Gastroesophageal sphincter (tissue), 4 donors: Measurements from ENCODE around the gene LRP6. TPM values are rescaled to one million over a fixed set of nuclear protein-coding genes. Genes with fewer than 3 reads are reported as not detected.

Source experiments
- ATAC-seq: fragments of 150-250 bp; one replicate; pipeline ENCODE4 v1.9.1; 2016; ENCODE audit warnings: mild to moderate bottlenecking, moderate library complexity
- H3K27ac ChIP-seq, 4 donors: fragments of 200-600 bp; sonication (generic) in 3 of 4; 1 replicate in 3 of 4; 2 replicates in 1 of 4; pipeline ENCODE4 v1.5.1; 2016 to 2019
- H3K27me3 ChIP-seq: fragments of 200-600 bp; sonication (generic); one replicate; pipeline ENCODE4 v1.5.1; 2019
- H3K36me3 ChIP-seq, 2 donors: fragments of 200-600 bp; sonication (generic); one replicate each; pipeline ENCODE4 v1.5.1; 2019; ENCODE audit warnings: control low read depth in 1 of 2
- H3K4me1 ChIP-seq, 3 donors: fragments of 200-600 bp; sonication (generic); 1 replicate in 2 of 3; 2 replicates in 1 of 3; pipeline ENCODE4 v1.5.1; 2016 to 2019; ENCODE audit warnings: control low read depth in 2 of 3
- H3K4me3 ChIP-seq, 2 donors: fragments of 200-600 bp; sonication (generic); one replicate each; pipeline ENCODE4 v1.5.1; 2019; ENCODE audit warnings: mild to moderate bottlenecking in 1 of 2, moderate library complexity in 1 of 2
- H3K9me3 ChIP-seq, 3 donors: fragments of 200-600 bp; sonication (generic); one replicate each; pipeline ENCODE4 v1.5.1; 2017 to 2019; ENCODE audit warnings: control low read depth in 2 of 3
- EP300 ChIP-seq: sonication (generic); formaldehyde crosslinking; IDR thresholded peaks from one replicate; pipeline ENCODE4 v1.6.1; 2017; ENCODE audit warnings: antibody characterized with exemption, mild to moderate bottlenecking
- POLR2A ChIP-seq, 2 donors: fragments of 450-650 bp; IDR thresholded peaks; one replicate each; pipeline ENCODE4 v1.6.1; 2017; ENCODE audit warnings: antibody characterized with exemption in 2 of 2, mild to moderate bottlenecking in 2 of 2, moderate library complexity in 1 of 2
- POLR2AphosphoS5 ChIP-seq: sonication (generic); formaldehyde crosslinking; IDR thresholded peaks from one replicate; pipeline ENCODE4 v1.6.1; 2017; ENCODE audit warnings: antibody characterized with exemption
- WGBS, 2 donors: methylation state at CpG; one replicate each; pipeline ENCODE4 v1.1.5; 2018; ENCODE audit warnings: low coverage in 1 of 2; 5-methylcytosine and 5-hydroxymethylcytosine counted together
- total RNA-seq, 4 donors: library from RNA; depleted of rRNA; stranded (reverse); fragments of >200 nt; gene quantifications; one replicate each; pipeline ENCODE4 v1.1.0, GENCODE V29; 2016
- TF ChIP-seq, protein P1 (sequence below), 4 experiments: fragments of 200-600 bp in 2 of 4; fragments of 450-650 bp in 2 of 4; sonication (generic) in 1 of 4; IDR thresholded peaks; one replicate each; pipeline ENCODE4 v1.5.1; 2017 to 2019; ENCODE audit warnings: antibody characterized with exemption in 4 of 4, mild to moderate bottlenecking in 2 of 4, moderate library complexity in 2 of 4

Gene LRP6
- total RNA-seq, 4 donors from 2014 or later = 34.5 to 58.5 (median 42.6) TPM

DNA sequence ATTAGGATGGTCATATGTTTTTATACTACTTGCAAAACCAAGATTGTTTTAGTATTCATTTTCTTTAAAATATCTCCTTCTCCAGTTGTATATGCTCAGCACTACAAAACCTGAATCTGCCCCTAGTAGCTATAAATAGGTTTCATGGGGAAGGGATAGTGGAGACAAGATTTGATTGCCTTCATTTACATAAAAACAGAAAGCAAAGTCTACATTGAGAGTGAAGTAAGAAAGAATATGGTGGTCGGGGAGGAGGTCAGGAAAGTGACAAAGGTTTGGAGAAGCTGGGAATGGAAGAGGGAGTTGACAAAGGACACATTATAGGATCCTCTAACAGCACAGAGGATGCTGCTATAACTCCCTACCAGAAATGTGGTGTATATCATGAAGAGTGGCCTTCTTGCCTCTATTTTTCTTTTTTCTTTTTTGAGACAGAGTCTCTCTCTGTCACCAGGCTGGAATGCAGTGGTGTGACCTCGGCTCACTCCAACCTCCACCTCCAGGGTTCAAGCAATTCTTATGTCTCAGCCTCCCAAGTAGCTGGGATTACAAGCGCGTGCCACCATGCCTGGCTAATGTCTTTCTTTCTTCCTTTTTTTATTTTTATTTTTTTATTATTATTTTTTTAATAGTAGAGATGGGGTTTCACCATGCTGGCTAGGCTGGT lies 6.6 kb upstream of the LRP6 start:
- Histone ChIP-seq H3K27me3 (no peaks in the 10 kb centered on the region), H3K4me3 (no peak overlapping the region), H3K27ac (no peak overlapping the region), H3K36me3 (no peaks in the 10 kb centered on the region), H3K9me3 (peaks cover 0 to 8% (median 0%) of the 10 kb centered on the region in 3 donors), H3K4me1 (no peaks in the 10 kb centered on the region)
- WGBS, 2 donors = 70 to 91% methylated on average over 4 of the region's 4 CpGs
- TF ChIP-seq POLR2A (IDR thresholded peaks at IDR 0.05) (no peak), EP300 (no peak), POLR2AphosphoS5 (no peak)
- TF ChIP-seq, protein P1, sequence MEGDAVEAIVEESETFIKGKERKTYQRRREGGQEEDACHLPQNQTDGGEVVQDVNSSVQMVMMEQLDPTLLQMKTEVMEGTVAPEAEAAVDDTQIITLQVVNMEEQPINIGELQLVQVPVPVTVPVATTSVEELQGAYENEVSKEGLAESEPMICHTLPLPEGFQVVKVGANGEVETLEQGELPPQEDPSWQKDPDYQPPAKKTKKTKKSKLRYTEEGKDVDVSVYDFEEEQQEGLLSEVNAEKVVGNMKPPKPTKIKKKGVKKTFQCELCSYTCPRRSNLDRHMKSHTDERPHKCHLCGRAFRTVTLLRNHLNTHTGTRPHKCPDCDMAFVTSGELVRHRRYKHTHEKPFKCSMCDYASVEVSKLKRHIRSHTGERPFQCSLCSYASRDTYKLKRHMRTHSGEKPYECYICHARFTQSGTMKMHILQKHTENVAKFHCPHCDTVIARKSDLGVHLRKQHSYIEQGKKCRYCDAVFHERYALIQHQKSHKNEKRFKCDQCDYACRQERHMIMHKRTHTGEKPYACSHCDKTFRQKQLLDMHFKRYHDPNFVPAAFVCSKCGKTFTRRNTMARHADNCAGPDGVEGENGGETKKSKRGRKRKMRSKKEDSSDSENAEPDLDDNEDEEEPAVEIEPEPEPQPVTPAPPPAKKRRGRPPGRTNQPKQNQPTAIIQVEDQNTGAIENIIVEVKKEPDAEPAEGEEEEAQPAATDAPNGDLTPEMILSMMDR (IDR thresholded peaks at IDR 0.05) = no peak
- ATAC-seq = no peak

- H3K27ac ChIP-seq = no peak overlapping the region
- no peaks in the 10 kb centered on the region for H3K27me3 ChIP-seq
- TF ChIP-seq POLR2AphosphoS5 = no peak
- TF ChIP-seq EP300 = no peak
- TF ChIP-seq, protein P1 (IDR thresholded peaks at IDR 0.05) = no peak
- no peak for TF ChIP-seq POLR2A (IDR thresholded peaks at IDR 0.05)
- ATAC-seq = no peak
- H3K4me1 ChIP-seq = peaks cover 0 to 2% (median 0%) of the 10 kb centered on the region in 3 donors
- peaks cover 0 to 8% (median 0%) of the 10 kb centered on the region in 3 donors for H3K9me3 ChIP-seq
- H3K36me3 ChIP-seq = no peaks in the 10 kb centered on the region
- H3K4me3 ChIP-seq = no peak overlapping the region
Measured at GRCh38 chr12:12272869-12273268, 6.0 kb upstream of the LRP6 start.

DNA sequence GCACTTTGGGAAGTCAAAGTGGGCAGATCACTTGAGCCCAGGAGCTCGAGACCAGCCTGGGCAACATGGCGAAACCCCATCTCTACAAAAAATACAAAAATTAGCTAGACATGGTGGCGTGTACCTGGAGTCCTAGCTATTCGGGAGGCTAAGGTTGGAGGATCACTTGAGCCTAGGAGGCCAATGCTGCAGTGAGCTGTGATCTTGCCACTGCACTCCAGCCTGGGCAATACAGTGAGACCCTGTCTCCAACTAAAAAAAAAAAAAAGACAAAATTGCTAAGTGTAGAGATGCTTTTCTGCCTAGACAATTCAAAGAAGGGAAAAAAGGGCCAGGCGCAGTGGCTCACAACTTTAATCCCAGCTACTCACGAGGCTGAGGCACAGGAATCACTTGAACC lies 3.4 kb upstream of the LRP6 start:
- Histone ChIP-seq H3K27me3 (no peaks in the 10 kb centered on the region), H3K27ac (no peak overlapping the region), H3K4me3 (no peak overlapping the region), H3K36me3 (no peaks in the 10 kb centered on the region), H3K9me3 (no peaks in the 10 kb centered on the region), H3K4me1 (peaks cover 0 to 14% (median 0%) of the 10 kb centered on the region in 3 donors)
- WGBS, 2 donors = 96% methylated on average over 3 of the region's 6 CpGs; no CpG with 5 or more reads in 1 of the 2 donors
- ATAC-seq = no peak
- TF ChIP-seq, protein P1 (IDR thresholded peaks at IDR 0.05) = no peak
- TF ChIP-seq POLR2AphosphoS5 (no peak), POLR2A (IDR thresholded peaks at IDR 0.05) (no peak), EP300 (no peak)

- TF ChIP-seq POLR2A (IDR thresholded peaks at IDR 0.05) (no peak), POLR2AphosphoS5 (no peak), EP300 (no peak)
- TF ChIP-seq, protein P1 (IDR thresholded peaks at IDR 0.05) = no peak
- H3K36me3 ChIP-seq = no peaks in the 10 kb centered on the region
- H3K27ac ChIP-seq = peak overlapping the region in 3 of 4 donors; percentile 99
- WGBS, 2 donors = 3 to 24% methylated on average over 2 to 5 of the region's 6 CpGs
- peaks cover 0 to 33% (median 0%) of the 10 kb centered on the region in 3 donors for H3K4me1 ChIP-seq
- no peaks in the 10 kb centered on the region for H3K9me3 ChIP-seq
- ATAC-seq = no peak
- peak overlapping the region; percentile 61 to 66 for H3K4me3 ChIP-seq
- no peaks in the 10 kb centered on the region for H3K27me3 ChIP-seq
Measured at GRCh38 chr12:12267742-12268200, 927 bp upstream of the LRP6 start.

DNA sequence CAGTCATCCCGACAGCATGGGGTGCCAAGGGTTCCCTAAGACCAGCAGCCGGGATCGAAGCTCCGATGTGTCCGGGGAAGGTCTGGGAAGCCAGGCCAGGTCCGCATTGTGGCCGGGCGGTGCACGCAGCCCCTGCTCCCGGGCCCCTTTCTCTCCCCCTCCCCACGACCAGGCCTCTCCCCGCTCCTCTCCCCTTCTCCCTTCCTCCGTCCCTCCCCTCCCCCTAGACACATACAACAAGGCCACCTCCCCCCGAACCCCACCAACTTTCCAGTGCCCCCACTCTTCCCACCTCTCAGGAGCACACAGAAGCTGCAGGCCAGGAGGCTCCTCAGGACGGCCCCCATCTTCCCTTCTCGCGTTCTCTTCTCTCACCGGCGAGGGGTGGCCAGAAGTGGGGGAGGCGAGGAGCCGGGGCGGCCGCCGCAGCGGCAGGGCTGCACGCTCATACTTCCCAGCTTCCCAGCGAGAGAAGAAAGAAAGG lies 413 bp downstream of the LRP6 start:
- peak overlapping the region; percentile 88 to 99 (median 99) for H3K27ac ChIP-seq
- no peaks in the 10 kb centered on the region for H3K9me3 ChIP-seq
- H3K36me3 ChIP-seq = no peaks in the 10 kb centered on the region
- WGBS, 2 donors = 0% methylated on average over 1 to 3 of the region's 27 CpGs
- H3K27me3 ChIP-seq = no peaks in the 10 kb centered on the region
- peak overlapping the region; percentile 61 to 66 for H3K4me3 ChIP-seq
- no peak for ATAC-seq
- TF ChIP-seq POLR2A (IDR thresholded peaks at IDR 0.05) (no peak), POLR2AphosphoS5 (no peak), EP300 (no peak)
- TF ChIP-seq, protein P1 (IDR thresholded peaks at IDR 0.05) = no peak
- H3K4me1 ChIP-seq = peaks cover 0 to 33% (median 0%) of the 10 kb centered on the region in 3 donors
